ENCODE measurements around the gene CAVIN3. TPM values are rescaled to one million over a fixed set of nuclear protein-coding genes. Genes with fewer than 3 reads are reported as not detected.

Gene CAVIN3
- total and polyA plus RNA-seq, 9 of the 15 experiments (the other 6 are each of a cell fraction or from before 2014, with no cell fraction given) = 0.13 TPM; not detected in 8

GRCh38 chr11:6283453-6284023 lies 36.8 kb downstream of the CAVIN3 start:
- no TSS peak for BruUV-seq (replicated peaks)
- in situ Hi-C loops (cut with MboI) = no loop called here
- TF ChIP-seq MCM5 (IDR thresholded peaks at IDR 0.05; ENCODE audit: low read depth) (no peak), BACH1 (tag; IDR thresholded peaks at IDR 0.05) (peak; percentile 64; the same call in 1 of the 2 replicates), CHD7 (IDR thresholded peaks at IDR 0.05; ENCODE audit: low read depth, low read length) (no peak), ZNF668 (CRISPR knock-in tag; IDR thresholded peaks at IDR 0.05) (peak; percentile 85; the same call in 1 of the 2 replicates), ASH1L (IDR thresholded peaks at IDR 0.05; ENCODE audit: borderline replicate concordance, low read depth, partially characterized antibody) (no peak), MECOM (CRISPR knock-in tag; IDR thresholded peaks at IDR 0.05) (peak; percentile 61)
- TF ChIP-seq, protein P1, sequence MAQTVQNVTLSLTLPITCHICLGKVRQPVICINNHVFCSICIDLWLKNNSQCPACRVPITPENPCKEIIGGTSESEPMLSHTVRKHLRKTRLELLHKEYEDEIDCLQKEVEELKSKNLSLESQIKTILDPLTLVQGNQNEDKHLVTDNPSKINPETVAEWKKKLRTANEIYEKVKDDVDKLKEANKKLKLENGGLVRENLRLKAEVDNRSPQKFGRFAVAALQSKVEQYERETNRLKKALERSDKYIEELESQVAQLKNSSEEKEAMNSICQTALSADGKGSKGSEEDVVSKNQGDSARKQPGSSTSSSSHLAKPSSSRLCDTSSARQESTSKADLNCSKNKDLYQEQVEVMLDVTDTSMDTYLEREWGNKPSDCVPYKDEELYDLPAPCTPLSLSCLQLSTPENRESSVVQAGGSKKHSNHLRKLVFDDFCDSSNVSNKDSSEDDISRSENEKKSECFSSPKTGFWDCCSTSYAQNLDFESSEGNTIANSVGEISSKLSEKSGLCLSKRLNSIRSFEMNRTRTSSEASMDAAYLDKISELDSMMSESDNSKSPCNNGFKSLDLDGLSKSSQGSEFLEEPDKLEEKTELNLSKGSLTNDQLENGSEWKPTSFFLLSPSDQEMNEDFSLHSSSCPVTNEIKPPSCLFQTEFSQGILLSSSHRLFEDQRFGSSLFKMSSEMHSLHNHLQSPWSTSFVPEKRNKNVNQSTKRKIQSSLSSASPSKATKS (CRISPR knock-in tag; IDR thresholded peaks at IDR 0.05) = no peak

More at GRCh38 chr11:6283453-6284023, 36.8 kb downstream of the CAVIN3 start:
- no peak overlapping the region for H3K4me3 ChIP-seq
- WGBS (ENCODE audit: insufficient coverage, low coverage, missing lambda C conversion rate) = 4% methylated on average over 4 of the region's 4 CpGs
- H3K79me2 ChIP-seq (ENCODE audit: control insufficient read depth, insufficient read depth, low read length) = no peaks in the 10 kb centered on the region
- peaks cover 18 to 34% of the 10 kb centered on the region in 2 experiments for H3K27me3 ChIP-seq (ENCODE audit: control insufficient read depth in 2 of 2, insufficient read depth in 2 of 2, low read length in 2 of 2)
- FAIRE-seq (no peak), ATAC-seq (peak; percentile 64), DNase-seq (ENCODE audit: extremely low read depth in 1 of 4, low spot score in 3 of 4) (no peak)
- H2AFZ ChIP-seq (ENCODE audit: low read depth, low read length) = no peak overlapping the region
- no peaks in the 10 kb centered on the region for H3K36me3 ChIP-seq (ENCODE audit: control insufficient read depth, insufficient read depth, low read length)
- no peak overlapping the region for H3K27ac ChIP-seq (ENCODE audit: extremely low read depth, low read depth, low read length)
- no peaks in the 10 kb centered on the region for H3K9me1 ChIP-seq (ENCODE audit: control insufficient read depth, insufficient read depth, low read length)
- POLR2A ChIA-PET = no interaction called here
- CTCF ChIA-PET (ENCODE audit: low intra/inter-chr PET ratio) = no interaction called here
- no peak overlapping the region for H3K9ac ChIP-seq (ENCODE audit: insufficient read depth in 1 of 2, low read depth in 2 of 2, low read length in 2 of 2)
- intact Hi-C loops (cut with micrococcal nuclease) = no loop called here
- H4K20me1 ChIP-seq (replicated peaks; ENCODE audit: control insufficient read depth, insufficient read depth, low read length) = 0 out of 2 replicates have a peak, but pooled peaks cover 3% of the 10 kb centered on the region
- H3K9me3 ChIP-seq (replicated peaks; ENCODE audit: control insufficient read depth, insufficient read depth, low read depth, low read length) = no peaks in the 10 kb centered on the region
- no peak overlapping the region for H3K4me2 ChIP-seq (ENCODE audit: insufficient read depth, low read length)
- H3K4me1 ChIP-seq (replicated peaks in 1 of 2; ENCODE audit: control insufficient read depth in 2 of 2, insufficient read depth in 2 of 2, low read length in 2 of 2) = no peaks in the 10 kb centered on the region

All from K562 (cell line).